ENCODE results near the gene PTGR1.

Gene PTGR1

DNA sequence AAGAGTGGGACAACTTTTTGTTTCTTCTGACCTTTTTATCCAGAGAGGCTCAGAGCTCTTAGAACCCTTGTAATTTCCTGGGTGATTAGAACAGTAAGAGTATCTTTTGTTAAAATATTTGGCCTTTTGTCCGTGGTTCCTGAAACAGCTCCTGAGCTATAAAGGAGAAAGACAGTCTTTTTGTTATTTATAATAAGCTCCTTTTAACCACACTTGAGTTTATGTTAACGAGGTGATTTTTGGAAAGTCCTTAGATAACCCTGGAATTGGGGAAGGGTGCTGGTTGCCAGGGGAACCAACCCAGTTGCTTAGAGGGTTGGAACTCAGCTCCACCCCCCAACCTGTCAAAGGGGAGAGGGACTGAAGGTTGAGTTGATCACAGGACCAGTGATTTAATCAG, 69.7 kb downstream of the PTGR1 start:
- TF ChIP-seq, protein P1, sequence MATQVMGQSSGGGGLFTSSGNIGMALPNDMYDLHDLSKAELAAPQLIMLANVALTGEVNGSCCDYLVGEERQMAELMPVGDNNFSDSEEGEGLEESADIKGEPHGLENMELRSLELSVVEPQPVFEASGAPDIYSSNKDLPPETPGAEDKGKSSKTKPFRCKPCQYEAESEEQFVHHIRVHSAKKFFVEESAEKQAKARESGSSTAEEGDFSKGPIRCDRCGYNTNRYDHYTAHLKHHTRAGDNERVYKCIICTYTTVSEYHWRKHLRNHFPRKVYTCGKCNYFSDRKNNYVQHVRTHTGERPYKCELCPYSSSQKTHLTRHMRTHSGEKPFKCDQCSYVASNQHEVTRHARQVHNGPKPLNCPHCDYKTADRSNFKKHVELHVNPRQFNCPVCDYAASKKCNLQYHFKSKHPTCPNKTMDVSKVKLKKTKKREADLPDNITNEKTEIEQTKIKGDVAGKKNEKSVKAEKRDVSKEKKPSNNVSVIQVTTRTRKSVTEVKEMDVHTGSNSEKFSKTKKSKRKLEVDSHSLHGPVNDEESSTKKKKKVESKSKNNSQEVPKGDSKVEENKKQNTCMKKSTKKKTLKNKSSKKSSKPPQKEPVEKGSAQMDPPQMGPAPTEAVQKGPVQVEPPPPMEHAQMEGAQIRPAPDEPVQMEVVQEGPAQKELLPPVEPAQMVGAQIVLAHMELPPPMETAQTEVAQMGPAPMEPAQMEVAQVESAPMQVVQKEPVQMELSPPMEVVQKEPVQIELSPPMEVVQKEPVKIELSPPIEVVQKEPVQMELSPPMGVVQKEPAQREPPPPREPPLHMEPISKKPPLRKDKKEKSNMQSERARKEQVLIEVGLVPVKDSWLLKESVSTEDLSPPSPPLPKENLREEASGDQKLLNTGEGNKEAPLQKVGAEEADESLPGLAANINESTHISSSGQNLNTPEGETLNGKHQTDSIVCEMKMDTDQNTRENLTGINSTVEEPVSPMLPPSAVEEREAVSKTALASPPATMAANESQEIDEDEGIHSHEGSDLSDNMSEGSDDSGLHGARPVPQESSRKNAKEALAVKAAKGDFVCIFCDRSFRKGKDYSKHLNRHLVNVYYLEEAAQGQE (IDR thresholded peaks at IDR 0.05; ENCODE audit: low read depth) = no peak
- TF ChIP-seq, protein P2, sequence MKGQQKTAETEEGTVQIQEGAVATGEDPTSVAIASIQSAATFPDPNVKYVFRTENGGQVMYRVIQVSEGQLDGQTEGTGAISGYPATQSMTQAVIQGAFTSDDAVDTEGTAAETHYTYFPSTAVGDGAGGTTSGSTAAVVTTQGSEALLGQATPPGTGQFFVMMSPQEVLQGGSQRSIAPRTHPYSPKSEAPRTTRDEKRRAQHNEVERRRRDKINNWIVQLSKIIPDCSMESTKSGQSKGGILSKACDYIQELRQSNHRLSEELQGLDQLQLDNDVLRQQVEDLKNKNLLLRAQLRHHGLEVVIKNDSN (IDR thresholded peaks at IDR 0.05) = no peak
- TF ChIP-seq TEAD4 (IDR thresholded peaks at IDR 0.05) (no peak), FOXM1 (IDR thresholded peaks at IDR 0.05; ENCODE audit: borderline replicate concordance, low read depth) (no peak), YY1 (IDR thresholded peaks at IDR 0.05; ENCODE audit: low read depth) (no peak), EP300 (IDR thresholded peaks at IDR 0.05; ENCODE audit: borderline replicate concordance) (no peak), EGR1 (IDR thresholded peaks at IDR 0.05) (no peak), ZBTB7A (IDR thresholded peaks at IDR 0.05; ENCODE audit: low read depth) (no peak), NFIC (IDR thresholded peaks at IDR 0.05) (no peak)

DNA sequence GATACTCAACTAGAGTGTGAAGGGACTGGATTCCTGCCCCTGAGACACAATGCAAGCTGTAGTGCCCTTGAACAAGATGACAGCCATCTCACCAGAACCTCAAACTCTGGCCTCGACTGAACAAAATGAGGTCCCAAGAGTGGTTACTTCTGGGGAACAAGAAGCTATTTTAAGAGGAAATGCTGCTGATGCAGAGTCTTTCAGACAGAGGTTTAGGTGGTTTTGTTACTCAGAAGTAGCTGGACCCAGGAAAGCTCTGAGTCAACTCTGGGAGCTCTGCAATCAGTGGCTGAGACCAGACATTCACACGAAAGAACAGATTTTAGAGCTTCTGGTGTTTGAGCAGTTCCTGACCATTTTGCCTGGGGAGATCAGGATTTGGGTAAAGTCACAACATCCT, 72.1 kb downstream of the PTGR1 start:
- TF ChIP-seq, protein P2 (IDR thresholded peaks at IDR 0.05) = no peak
- TF ChIP-seq RAD21 (IDR thresholded peaks at IDR 0.05; ENCODE audit: low read depth) (no peak), FOXM1 (IDR thresholded peaks at IDR 0.05; ENCODE audit: borderline replicate concordance, low read depth) (no peak), TAF1 (IDR thresholded peaks at IDR 0.05; ENCODE audit: low read depth) (no peak), YY1 (IDR thresholded peaks at IDR 0.05; ENCODE audit: low read depth) (no peak), EP300 (IDR thresholded peaks at IDR 0.05; ENCODE audit: borderline replicate concordance) (no peak), ZBTB7A (IDR thresholded peaks at IDR 0.05; ENCODE audit: low read depth) (no peak)
- TF ChIP-seq, protein P1 (IDR thresholded peaks at IDR 0.05; ENCODE audit: low read depth) = no peak

DNA sequence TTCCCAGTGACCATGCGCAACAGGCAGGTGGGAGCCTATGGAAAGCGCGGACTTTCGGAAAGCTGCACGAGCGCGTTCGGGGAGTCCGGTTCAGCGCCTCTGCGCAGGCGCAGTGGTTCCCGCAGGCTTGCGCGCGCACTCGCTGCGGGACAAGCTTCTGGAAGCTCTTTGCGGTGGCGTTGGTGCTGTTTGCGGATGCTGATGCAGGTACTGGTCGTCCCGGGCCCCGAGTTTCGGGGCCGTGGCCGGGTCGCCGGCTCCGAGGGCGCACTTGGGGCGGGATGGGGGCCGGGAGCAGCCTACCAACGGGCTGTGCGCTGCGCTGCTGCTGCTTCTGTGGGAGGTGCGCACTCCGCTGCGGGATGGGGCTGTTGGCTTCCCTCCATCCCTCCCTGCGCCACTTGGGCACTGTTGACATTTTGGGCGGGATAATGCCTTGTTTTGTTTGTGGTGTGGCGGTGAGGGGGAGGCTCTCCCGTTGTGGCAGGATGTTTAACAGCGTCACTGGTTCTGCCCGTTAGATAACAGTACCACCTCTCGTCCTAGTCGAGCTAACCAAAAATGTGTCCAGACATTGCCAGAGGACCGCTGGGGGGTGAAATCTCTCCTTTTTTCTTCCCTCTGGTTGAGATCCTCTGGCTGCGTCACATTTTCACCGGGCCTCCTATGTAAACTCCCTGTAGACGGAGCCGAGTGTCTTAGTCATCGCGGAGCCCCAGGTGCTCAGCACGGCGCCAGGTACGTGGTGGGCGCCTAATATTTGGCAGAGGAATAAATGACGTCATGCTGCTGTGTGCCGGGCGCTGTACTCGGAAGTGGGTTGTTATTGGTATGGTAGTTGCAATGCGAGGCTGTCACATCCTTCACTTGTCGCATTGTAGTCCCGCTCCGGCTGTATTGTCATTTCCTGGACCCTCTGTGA, 74.1 kb downstream of the PTGR1 start, which contains the start of gene ZNF483:
ZNF483 (plus strand) TSS at position 124 of the 922 bp plus-strand sequence. CDS start 2,217 bp downstream, outside the sequence.
- TF ChIP-seq, protein P2 (IDR thresholded peaks at IDR 0.05) = no peak
- TF ChIP-seq, protein P3, sequence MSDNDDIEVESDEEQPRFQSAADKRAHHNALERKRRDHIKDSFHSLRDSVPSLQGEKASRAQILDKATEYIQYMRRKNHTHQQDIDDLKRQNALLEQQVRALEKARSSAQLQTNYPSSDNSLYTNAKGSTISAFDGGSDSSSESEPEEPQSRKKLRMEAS (IDR thresholded peaks at IDR 0.05) = peak; percentile 63
- no peak for TF ChIP-seq NFIC (IDR thresholded peaks at IDR 0.05)
- TF ChIP-seq EGR1 (IDR thresholded peaks at IDR 0.05) = no peak
- TF ChIP-seq EP300 (IDR thresholded peaks at IDR 0.05; ENCODE audit: borderline replicate concordance) = no peak
- TF ChIP-seq TCF12 (IDR thresholded peaks at IDR 0.05; ENCODE audit: low read depth) = no peak

DNA sequence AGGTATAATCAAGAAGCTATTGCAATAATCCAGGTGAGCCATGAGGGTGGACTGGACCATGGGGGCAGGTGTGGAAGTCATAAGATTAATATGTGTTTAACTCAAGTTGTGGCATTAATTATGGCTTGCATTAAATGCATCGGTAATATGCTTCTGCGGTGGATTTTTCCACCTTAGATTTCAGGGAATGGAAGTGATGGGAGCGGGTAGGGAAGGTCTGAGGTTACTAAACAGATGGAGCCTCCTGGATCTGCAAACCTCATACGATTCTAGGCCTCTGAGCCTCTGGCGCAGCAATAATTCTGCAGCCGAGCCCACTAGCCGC, 74.8 kb downstream of the PTGR1 start:
- TF ChIP-seq YY1 (IDR thresholded peaks at IDR 0.05; ENCODE audit: low read depth) (no peak), CREB1 (IDR thresholded peaks at IDR 0.05; ENCODE audit: low read depth) (no peak), TEAD4 (IDR thresholded peaks at IDR 0.05) (no peak), NFIC (IDR thresholded peaks at IDR 0.05) (no peak), ZBTB7A (IDR thresholded peaks at IDR 0.05; ENCODE audit: low read depth) (no peak)
- TF ChIP-seq, protein P1 (IDR thresholded peaks at IDR 0.05; ENCODE audit: low read depth) = no peak
